Fibroblast of pulmonary artery (primary cell): ENCODE measurements around the gene MAGEF1.

Experiments used
- DNase-seq: peaks from one replicate; pipeline ENCODE4 v3.0.0-alpha.2; 2010; ENCODE audit warnings: low read depth
- H3K4me3 ChIP-seq: replicated peaks from 2 replicates; pipeline ENCODE4 v1.5.1; 2011; ENCODE audit warnings: low read depth, mild to moderate bottlenecking, control low read depth, low read length, moderate library complexity
- TF ChIP-seq, protein P1 (sequence below): IDR thresholded peaks from 2 replicates; pipeline ENCODE4 v1.5.1; 2011; ENCODE audit warnings: mild to moderate bottlenecking, control low read depth, low read length, inconsistent platforms; ENCODE audit errors: missing control alignments

Gene MAGEF1

DNA sequence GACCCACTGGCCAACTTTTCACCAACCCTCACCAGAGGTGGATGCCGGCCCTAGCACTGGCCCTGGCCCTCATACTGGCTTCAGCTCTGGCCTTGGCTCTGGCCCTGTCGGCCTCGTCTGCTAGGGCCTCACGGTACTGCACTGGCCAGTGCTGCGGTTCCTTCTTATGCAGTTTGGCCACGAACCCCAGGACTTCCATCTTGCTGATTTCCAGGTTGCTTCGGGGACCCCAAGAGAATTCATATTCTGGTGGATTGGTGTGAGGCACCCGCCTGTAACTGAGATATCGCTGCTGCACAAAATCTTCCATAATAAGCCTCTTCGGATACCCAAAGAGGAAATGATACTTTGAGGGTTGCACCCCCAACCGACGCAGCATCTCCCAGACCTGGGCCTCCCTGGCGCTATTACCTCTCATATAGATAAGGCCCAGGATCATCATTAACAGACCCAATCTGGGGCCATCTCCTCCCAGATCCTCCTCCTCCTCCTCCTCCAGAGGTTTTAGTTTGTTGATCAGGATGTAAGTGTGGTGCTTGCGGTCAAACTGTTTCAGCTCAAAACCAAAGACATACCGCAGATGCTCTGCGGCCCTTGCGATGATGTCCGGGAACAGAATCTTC is 883 bp downstream of the MAGEF1 start:
- TF ChIP-seq, protein P1, sequence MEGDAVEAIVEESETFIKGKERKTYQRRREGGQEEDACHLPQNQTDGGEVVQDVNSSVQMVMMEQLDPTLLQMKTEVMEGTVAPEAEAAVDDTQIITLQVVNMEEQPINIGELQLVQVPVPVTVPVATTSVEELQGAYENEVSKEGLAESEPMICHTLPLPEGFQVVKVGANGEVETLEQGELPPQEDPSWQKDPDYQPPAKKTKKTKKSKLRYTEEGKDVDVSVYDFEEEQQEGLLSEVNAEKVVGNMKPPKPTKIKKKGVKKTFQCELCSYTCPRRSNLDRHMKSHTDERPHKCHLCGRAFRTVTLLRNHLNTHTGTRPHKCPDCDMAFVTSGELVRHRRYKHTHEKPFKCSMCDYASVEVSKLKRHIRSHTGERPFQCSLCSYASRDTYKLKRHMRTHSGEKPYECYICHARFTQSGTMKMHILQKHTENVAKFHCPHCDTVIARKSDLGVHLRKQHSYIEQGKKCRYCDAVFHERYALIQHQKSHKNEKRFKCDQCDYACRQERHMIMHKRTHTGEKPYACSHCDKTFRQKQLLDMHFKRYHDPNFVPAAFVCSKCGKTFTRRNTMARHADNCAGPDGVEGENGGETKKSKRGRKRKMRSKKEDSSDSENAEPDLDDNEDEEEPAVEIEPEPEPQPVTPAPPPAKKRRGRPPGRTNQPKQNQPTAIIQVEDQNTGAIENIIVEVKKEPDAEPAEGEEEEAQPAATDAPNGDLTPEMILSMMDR, result no peak
- H3K4me3 ChIP-seq, result peak overlapping the region; percentile 75
- peak; percentile 13 for DNase-seq

GRCh38 chr3:184703657-184704056 is 8.2 kb downstream of the MAGEF1 start:
- no peak overlapping the region for H3K4me3 ChIP-seq
- DNase-seq, result no peak
- TF ChIP-seq, protein P1, result no peak

DNA sequence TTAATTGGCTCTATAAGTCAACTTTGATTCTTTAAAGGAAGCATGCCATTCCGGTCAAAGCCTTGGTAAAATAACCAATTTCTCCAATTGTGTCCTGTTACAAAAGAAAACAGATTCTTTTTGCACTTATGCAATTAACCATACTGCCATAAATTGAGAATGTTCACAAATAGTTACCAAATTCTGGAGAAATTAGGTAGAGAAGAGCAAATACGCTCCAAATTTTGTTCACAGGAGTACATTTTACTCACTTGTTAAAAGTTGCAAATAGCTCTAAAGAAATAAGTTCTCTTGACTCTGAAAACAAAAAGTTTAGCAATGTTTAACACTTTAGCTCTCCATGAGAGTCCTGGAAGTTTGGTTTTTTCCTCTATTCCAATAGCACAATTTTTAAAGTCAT is 11.1 kb downstream of the MAGEF1 start:
- H3K4me3 ChIP-seq, result no peak overlapping the region
- DNase-seq, result no peak
- TF ChIP-seq, protein P1, result no peak

- no peak for DNase-seq
- no peak overlapping the region for H3K4me3 ChIP-seq
- TF ChIP-seq, protein P1, result no peak
Measured at GRCh38 chr3:184697845-184698244, 14.0 kb downstream of the MAGEF1 start.

DNA sequence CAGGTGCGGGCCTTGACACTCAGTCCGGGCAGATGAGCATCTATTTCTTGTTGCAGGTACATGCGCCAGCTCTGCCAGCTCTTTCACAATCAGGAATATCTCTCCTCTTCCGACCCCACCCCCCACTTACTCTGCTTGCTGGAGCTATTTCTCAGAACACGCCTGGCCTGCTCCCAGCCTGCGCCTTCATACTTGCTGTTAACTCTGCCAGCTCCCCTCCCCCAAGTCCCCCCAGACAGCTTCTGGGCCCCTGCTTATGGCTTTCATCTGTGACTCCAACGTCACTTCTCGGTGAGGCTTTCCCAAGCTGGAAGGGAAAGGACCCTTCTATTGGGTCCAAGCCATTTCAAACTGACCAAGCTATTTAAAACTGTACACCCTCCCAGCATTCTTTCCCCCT is 15.2 kb downstream of the MAGEF1 start:
- TF ChIP-seq, protein P1, result no peak
- DNase-seq, result no peak

DNA sequence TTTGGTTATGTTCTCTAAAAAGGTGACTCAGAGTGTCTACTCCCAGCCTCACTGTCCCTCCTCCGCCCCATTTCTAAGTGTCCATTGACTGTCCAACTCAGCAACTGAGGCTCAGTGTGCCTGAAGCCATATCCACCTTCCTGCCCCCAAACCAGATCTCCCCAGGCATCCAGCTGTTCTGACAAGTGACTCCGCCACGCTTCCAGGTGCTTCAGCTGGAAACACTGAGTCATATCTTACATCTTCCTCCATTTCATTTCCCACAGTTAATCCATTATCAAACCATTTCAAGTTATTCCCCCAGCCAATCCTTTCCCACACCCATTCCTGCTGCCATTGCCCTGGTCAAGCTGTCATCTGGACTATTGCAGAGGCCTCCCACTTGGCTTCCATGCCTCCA is 17.1 kb downstream of the MAGEF1 start:
- TF ChIP-seq, protein P1, result no peak
- no peak for DNase-seq
- H3K4me3 ChIP-seq, result no peak overlapping the region

More for the DNA sequence above, 15.2 kb downstream of the MAGEF1 start:
- no peak overlapping the region for H3K4me3 ChIP-seq

DNA sequence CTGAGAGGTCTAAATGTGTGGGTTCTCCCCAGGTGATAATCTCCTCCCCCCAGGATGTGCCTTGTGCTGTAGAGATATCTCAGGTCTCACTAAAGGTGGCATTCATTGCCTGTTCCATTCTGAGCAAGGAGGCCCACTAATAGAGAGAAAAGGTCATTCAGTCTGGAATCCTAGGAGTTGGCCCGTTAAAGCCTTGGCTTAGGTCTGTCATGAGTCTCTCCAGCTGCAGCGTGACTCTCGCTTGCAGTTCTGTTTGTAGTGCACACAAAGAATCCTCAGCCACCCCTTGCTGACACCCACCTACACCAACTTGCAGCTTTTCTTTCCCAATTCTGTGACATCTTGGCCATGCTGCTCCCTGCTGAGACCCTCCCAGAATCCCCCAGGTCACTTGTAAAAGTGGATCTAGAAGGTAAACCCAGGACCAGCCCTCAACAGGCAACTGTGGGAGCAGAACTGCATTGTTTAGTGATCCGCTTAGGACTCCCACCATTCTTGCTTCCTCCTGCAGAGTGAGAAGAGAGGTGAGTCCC is 17.7 kb downstream of the MAGEF1 start:
- TF ChIP-seq, protein P1, result no peak
- no peak overlapping the region for H3K4me3 ChIP-seq
- DNase-seq, result no peak
